GM18520 (cell line): ENCODE results near the gene CNFN.
"Not testable (repeated sequence)": the region's sequence is repeated elsewhere in the genome, so short reads cannot be mapped to it uniquely, and the experiment has no call there.

ENCODE experiments used
- ATAC-seq: cut with Tn5 transposase; IDR thresholded peaks from one replicate; pipeline ENCODE4 v1.9.1; 2021; ENCODE audit not compliant: unreplicated experiment

Gene CNFN

GRCh38 chr19:42352301-42353259 lies 37.5 kb downstream of the CNFN start:
- no peak for ATAC-seq

GRCh38 chr19:42351079-42351735 lies 38.9 kb downstream of the CNFN start:
- no peak for ATAC-seq

GRCh38 chr19:42350417-42350816 lies 39.7 kb downstream of the CNFN start:
- no peak for ATAC-seq

- ATAC-seq: no peak
Observed at GRCh38 chr19:42349378-42350107, 40.6 kb downstream of the CNFN start.

GRCh38 chr19:42348211-42348610 lies 41.9 kb downstream of the CNFN start:
- no peak for ATAC-seq

GRCh38 chr19:42345191-42345812 lies 44.8 kb downstream of the CNFN start:
- ATAC-seq: no peak

GRCh38 chr19:42344336-42344893 lies 45.7 kb downstream of the CNFN start:
- no peak for ATAC-seq

- ATAC-seq: no peak
Observed at GRCh38 chr19:42343344-42344110, 46.6 kb downstream of the CNFN start.

GRCh38 chr19:42339922-42340321 lies 50.2 kb downstream of the CNFN start:
- not testable (repeated sequence) for ATAC-seq

GRCh38 chr19:42339126-42339860 lies 50.8 kb downstream of the CNFN start:
- ATAC-seq: not testable (repeated sequence)
